Measurements from ENCODE around the gene EFL1.

EFL1 gene

GRCh38 chr15:82114660-82115059, 147.9 kb downstream of the EFL1 start:
- DNase-seq: peak in 2 of 3 experiments; percentile 30 to 81

GRCh38 chr15:82113106-82113715, 149.3 kb downstream of the EFL1 start:
- no peak for DNase-seq

DNA sequence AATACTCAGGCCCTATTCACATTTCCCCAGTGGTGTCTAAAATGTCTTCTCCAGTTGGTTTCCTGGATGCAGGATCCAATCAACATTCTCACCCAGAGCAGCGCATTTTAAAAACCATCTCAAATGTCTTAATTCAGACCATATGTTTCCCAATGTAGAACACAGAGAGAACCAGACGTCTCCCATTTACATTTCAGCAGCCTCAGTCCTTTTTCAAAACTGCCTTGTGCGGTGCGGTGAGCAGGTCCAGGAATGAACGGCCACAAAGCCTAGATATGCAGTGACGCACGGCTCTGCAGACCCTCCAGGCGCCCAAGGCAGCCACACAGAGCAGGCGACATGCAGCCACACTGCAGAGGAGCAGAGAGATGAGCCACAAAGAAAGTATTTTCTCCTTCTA, 150.6 kb downstream of the EFL1 start:
- no peak for DNase-seq

- DNase-seq: no peak
These were observed 152.4 kb downstream of the EFL1 start for GRCh38 chr15:82110144-82110543.

GRCh38 chr15:82108489-82109078, 153.9 kb downstream of the EFL1 start:
- peak; percentile 12 to 57 (median 31) for DNase-seq

GRCh38 chr15:82106679-82107078, 155.9 kb downstream of the EFL1 start:
- peak in 1 of 3 experiments; percentile 17 for DNase-seq

DNA sequence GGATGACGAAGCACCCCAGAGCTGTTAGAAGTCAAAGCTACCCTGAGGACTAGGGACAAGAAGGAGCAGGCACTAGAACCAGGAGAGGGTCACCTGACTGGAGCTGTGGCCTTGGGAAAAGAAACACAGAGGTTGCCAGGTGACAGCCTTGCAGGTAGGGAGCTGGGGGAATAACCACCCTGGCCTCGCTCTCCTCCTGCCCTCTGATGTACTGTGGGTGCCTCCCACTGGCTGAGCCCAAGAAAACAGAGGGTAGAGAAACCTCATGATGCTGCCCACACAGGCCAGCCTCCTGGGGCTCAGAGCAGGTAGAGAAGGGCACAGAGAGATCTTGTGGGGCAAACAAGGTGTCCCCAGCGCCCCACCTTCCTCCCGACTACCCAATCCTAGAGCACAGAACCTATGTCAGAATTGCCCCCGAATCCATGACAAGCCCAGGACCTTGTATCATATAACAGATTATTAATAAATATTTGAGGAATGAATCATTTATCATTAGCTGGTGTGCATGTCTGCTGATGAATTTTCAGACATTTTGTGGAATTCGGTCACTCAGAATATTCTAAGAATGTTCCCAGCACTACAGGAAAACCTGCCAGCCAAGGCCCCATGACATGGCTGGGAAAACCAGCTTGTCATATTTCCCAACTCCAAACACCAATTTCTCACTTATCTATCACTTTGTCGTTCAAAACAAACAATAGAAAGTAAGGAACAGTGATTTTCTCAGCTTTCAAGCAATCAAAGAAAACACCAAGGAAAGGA, 156.9 kb downstream of the EFL1 start:
- peak; percentile 43 to 96 (median 84) for DNase-seq

DNA sequence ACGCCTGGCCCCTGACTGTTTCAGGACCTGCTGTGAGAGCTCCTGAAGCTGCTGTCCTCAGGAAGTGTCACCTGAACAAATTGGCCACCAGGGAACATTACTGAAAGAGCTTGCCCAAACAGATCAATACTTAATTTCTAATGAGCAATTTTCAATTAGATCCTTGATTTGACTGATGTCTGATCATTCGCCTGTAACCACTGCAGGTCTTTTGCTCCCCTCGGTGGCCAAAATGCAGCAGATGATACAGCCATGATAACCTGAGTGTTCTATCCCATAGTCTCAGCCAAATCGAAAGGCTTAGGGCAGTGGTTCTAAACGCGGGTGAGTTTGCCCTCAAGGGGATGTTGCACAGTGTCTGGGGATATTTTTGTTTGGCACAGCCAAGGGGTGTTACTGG, 159.1 kb downstream of the EFL1 start:
- peak in 2 of 3 experiments; percentile 32 to 60 for DNase-seq

GRCh38 chr15:82100111-82100929, 162.2 kb downstream of the EFL1 start:
- DNase-seq: no peak

DNA sequence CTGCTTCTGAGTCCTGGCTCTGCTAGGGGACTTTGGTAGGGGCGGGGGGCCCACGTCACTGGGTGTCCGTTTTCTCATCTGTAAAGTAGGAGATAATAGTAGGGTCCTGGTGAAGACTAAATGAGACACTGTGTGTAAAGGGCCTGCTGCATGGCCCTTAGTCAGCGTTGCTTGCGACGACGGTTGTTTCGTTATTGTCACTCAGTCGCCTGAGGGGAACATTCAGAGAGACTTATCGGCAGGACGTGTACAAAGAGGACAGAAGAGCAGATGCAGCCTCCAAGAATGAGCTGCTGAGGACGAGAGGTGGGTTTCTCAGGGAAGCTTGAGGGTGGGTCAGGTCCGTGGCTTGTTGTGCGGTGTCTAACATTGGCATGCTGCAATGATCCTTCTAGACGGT, 163.9 kb downstream of the EFL1 start:
- no peak for DNase-seq

GRCh38 chr15:82095803-82096202, 166.7 kb downstream of the EFL1 start:
- no peak for DNase-seq

GRCh38 chr15:82093774-82094211, 168.7 kb downstream of the EFL1 start:
- no peak for DNase-seq

GRCh38 chr15:82093325-82093724, 169.2 kb downstream of the EFL1 start:
- no peak for DNase-seq

DNA sequence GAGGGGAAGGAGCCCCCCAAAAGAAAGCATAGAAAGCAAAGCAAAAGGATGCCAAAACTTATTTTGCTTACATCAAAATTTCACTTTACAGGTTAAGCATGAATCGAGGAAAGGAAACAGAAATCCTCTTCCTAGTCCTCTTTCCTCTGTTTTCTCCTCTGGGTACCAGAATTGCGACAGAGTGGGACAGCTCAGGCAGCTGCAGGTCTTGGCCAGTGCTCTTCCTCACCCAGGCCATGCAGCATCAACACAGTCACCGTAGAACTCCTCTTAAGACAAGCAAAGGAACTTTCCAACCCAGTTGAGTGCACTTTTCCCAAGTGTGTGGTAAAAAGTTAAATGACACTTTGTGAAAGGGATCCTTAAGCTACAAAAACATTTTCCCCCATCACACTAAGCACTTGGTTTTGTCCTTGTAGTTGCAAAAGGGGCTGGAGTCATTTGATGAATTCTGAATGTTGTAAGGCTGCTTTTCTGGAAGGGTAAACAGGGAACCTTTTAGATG, 170.8 kb downstream of the EFL1 start:
- no peak for DNase-seq

GRCh38 chr15:82086243-82086995, 176.1 kb downstream of the EFL1 start:
- no peak for DNase-seq

DNA sequence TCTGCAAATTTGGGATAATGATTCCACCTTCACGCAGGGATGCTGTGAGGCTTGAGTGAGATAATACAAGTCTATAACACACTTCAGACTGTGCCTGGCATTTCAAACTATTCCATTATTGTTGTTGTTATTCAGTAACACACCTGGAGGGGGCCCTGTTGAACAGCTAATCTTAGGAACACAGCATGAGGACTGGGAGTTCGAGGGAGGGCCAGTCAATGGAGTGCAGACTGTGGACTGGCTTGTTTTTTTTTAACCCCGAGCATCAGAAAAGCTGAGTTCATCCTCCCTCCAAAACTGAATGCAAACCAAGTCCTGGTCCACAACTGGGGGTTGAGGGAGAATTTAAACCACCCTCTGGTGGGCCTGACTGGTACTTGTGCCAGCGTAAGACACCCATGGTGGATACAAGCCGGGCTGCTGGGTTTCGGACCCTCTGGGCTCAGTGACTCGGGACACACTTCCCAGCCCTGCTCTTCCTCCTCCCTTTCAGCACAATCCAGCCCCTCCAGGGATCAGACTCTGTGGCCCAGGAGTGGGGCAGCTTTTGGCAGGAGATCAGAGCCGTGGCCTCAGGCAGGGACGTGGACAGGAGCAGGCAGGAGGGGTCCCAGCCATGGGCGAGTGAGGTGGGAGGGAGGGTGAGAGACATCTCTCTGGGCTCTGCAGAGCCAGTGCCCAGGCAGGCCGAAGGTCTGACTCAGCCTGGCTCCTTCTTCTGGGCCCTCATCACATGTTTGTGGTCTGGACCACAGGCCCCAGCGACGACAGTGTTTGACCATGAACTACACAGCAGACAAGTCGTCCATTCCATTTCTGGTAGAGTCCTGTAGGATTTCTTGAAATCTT, 180.4 kb downstream of the EFL1 start:
- DNase-seq: no peak

DNA sequence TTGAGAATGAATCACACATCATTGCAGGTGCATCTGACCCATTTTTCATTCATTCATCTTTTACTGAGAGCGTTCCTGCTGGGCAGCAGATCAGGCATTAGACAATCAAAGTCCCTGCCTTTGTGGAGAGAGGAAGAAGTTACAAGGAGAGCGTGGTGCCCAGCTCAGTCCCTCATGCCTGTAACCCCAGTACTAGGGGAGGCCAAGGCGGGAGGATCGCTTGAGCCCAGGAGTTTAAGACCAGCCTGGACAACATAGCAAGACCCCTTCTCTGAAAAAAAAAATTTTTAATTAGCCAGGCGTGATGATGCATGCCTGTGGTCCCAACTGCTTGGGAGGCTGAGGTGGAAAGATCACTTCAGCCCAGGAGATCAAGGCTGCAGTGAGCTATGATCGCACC, 181.8 kb downstream of the EFL1 start:
- DNase-seq: no peak

Measured in NCI-H1417 (cell line).